Fibroblast of lung (primary cell): ENCODE measurements around the gene POLR2H.

ENCODE experiments used
- EZH2 ChIP-seq: IDR thresholded peaks from 2 replicates; pipeline ENCODE4 v1.5.1; 2012; ENCODE audit warnings: low read length, control low read depth, mild to moderate bottlenecking; ENCODE audit errors: missing control alignments
- TF ChIP-seq, protein P1 (sequence below), 2 donors: IDR thresholded peaks in 1 of 2; conservative IDR thresholded peaks in 1 of 2; 1 replicate in 1 of 2; 2 replicates in 1 of 2; pipeline ENCODE4 v1.5.1; 2011 to 2012; ENCODE audit warnings: low read length in 2 of 2, control low read depth in 1 of 2, inconsistent platforms in 1 of 2, low read depth in 1 of 2, mild to moderate bottlenecking in 1 of 2

DNA sequence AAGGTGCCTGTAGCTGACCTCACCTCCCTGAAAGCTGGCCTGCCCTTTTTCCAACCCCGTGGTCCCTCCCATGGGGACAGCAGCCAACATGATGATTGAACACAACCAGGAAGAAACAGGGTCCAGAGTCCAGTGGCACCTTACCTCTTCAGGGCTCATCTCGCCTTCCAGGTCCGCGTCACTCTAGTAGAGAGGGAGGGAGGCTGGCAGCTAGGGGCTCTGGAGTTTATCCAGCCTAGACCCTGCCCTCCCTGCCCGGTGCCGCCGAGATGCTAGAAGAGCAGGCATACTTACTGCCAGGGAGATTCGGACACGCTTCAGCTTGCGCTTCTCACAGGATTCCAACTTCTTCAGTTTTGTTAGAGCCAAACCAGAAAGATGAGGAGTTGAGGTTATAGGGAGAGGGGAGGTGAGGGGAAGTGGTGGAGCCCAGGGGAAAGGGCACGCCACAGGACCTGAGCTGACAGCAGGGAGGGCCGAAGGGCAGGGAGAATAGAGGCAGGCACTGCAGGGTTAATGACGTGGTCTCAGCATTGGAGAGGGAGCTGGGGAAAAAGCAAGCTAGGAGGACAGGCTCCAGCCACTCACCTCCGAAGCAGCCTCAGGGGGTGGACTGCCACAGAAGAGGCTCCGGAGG, 9.2 kb upstream of the POLR2H start:
- no peak for TF ChIP-seq EZH2
- TF ChIP-seq, protein P1, sequence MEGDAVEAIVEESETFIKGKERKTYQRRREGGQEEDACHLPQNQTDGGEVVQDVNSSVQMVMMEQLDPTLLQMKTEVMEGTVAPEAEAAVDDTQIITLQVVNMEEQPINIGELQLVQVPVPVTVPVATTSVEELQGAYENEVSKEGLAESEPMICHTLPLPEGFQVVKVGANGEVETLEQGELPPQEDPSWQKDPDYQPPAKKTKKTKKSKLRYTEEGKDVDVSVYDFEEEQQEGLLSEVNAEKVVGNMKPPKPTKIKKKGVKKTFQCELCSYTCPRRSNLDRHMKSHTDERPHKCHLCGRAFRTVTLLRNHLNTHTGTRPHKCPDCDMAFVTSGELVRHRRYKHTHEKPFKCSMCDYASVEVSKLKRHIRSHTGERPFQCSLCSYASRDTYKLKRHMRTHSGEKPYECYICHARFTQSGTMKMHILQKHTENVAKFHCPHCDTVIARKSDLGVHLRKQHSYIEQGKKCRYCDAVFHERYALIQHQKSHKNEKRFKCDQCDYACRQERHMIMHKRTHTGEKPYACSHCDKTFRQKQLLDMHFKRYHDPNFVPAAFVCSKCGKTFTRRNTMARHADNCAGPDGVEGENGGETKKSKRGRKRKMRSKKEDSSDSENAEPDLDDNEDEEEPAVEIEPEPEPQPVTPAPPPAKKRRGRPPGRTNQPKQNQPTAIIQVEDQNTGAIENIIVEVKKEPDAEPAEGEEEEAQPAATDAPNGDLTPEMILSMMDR (conservative IDR thresholded peaks at IDR 0.05 in 1 of 2, IDR thresholded peaks at IDR 0.05 in 1 of 2; ENCODE audit: low read depth in 1 of 2, low read length in 2 of 2): no peak
